Measurements from ENCODE around the gene RASGRF1. TPM values are rescaled to one million over a fixed set of nuclear protein-coding genes. Genes with fewer than 3 reads are reported as not detected.

Gene RASGRF1
- total and polyA plus RNA-seq, 2 donors (not counting 1 experiment from before 2014, with no cell fraction given): 1.0 to 9.4 TPM

- Histone ChIP-seq H3K9ac (ENCODE audit: low read length) (no peak overlapping the region), H3K4me1 (ENCODE audit: control insufficient read depth in 2 of 2, insufficient read depth in 2 of 2, low read length in 2 of 2) (peaks cover 11 to 27% of the 10 kb centered on the region in 2 donors), H3K9me3 (ENCODE audit: control extremely low read depth in 1 of 3, control insufficient read depth in 2 of 3, insufficient read depth in 1 of 3, low read length in 2 of 3) (no peaks in the 10 kb centered on the region), H3K27me3 (replicated peaks in 1 of 4; ENCODE audit: control extremely low read depth in 1 of 4, control insufficient read depth in 3 of 4, insufficient read depth in 4 of 4, low read length in 3 of 4) (no peaks in the 10 kb centered on the region), H3K4me2 (replicated peaks; ENCODE audit: low read depth, low read length, poor library complexity, severe bottlenecking) (peak overlapping the region; percentile 31), H3K36me3 (replicated peaks in 1 of 2; ENCODE audit: control extremely low read depth in 1 of 2, control insufficient read depth in 1 of 2, extremely low read depth in 1 of 2, insufficient read depth in 2 of 2, low read length in 1 of 2) (no peaks in the 10 kb centered on the region), H3K27ac (ENCODE audit: low read length in 2 of 2) (no peak overlapping the region), H4K20me1 (ENCODE audit: control insufficient read depth, insufficient read depth, low read length, poor library complexity, severe bottlenecking) (no peaks in the 10 kb centered on the region), H3K4me3 (ENCODE audit: control extremely low read depth in 1 of 5, extremely low read depth in 1 of 5, insufficient read depth in 1 of 5, low read depth in 2 of 5, low read length in 4 of 5) (no peak overlapping the region), H2AFZ (ENCODE audit: insufficient read depth, low read depth, low read length, poor library complexity, severe bottlenecking) (no peak overlapping the region), H3K79me2 (ENCODE audit: control insufficient read depth, insufficient read depth, low read length) (no peaks in the 10 kb centered on the region)
- TF ChIP-seq CTCF (IDR thresholded peaks at IDR 0.05) (no peak), EZH2 (IDR thresholded peaks at IDR 0.05; ENCODE audit: borderline replicate concordance, insufficient read depth, low read depth, low read length, poor library complexity, severe bottlenecking) (no peak)
- DNase-seq: no peak
- POLR2A ChIA-PET: no interaction called here
- Mint-ChIP-seq H3K27me3 (no peaks in the 10 kb centered on the region), H3K4me1 (peaks cover 32% of the 10 kb centered on the region), H3K4me3 (peak overlapping the region; percentile 75), H3K9me3 (ENCODE audit: insufficient read depth) (no peaks in the 10 kb centered on the region), H3K27ac (peak overlapping the region; percentile 54)
- CTCF ChIA-PET: interaction anchor here (1.2 to 2.9 kb wide), 5 partner anchors 9 to 106 kb away, joined by 3 to 14 read pairs (median 5); no protein-coding TSS in a partner anchor
- 82% methylated on average over 9 of the region's 10 CpGs for WGBS (ENCODE audit: insufficient coverage)
- intact Hi-C loops (cut with micrococcal nuclease): no loop called here
- peak; percentile 28 for ATAC-seq (ENCODE audit: low read depth)
Observed at GRCh38 chr15:79016527-79017170, 73.9 kb downstream of the RASGRF1 start.

- Mint-ChIP-seq H3K9me3 (ENCODE audit: insufficient read depth) (no peaks in the 10 kb centered on the region), H3K4me1 (peaks cover 36% of the 10 kb centered on the region), H3K4me3 (peak overlapping the region; percentile 75), H3K27ac (peak overlapping the region; percentile 68), H3K27me3 (no peaks in the 10 kb centered on the region)
- no peak for TF ChIP-seq EZH2 (IDR thresholded peaks at IDR 0.05; ENCODE audit: borderline replicate concordance, insufficient read depth, low read depth, low read length, poor library complexity, severe bottlenecking)
- Histone ChIP-seq H3K36me3 (replicated peaks in 1 of 2; ENCODE audit: control extremely low read depth in 1 of 2, control insufficient read depth in 1 of 2, extremely low read depth in 1 of 2, insufficient read depth in 2 of 2, low read length in 1 of 2) (no peaks in the 10 kb centered on the region), H3K27ac (ENCODE audit: low read length in 2 of 2) (no peak overlapping the region), H3K27me3 (replicated peaks in 1 of 4; ENCODE audit: control extremely low read depth in 1 of 4, control insufficient read depth in 3 of 4, insufficient read depth in 4 of 4, low read length in 3 of 4) (no peaks in the 10 kb centered on the region), H3K79me2 (ENCODE audit: control insufficient read depth, insufficient read depth, low read length) (no peaks in the 10 kb centered on the region), H3K4me3 (ENCODE audit: control extremely low read depth in 1 of 5, extremely low read depth in 1 of 5, insufficient read depth in 1 of 5, low read depth in 2 of 5, low read length in 4 of 5) (no peak overlapping the region), H3K9ac (ENCODE audit: low read length) (no peak overlapping the region), H2AFZ (ENCODE audit: insufficient read depth, low read depth, low read length, poor library complexity, severe bottlenecking) (no peak overlapping the region), H4K20me1 (ENCODE audit: control insufficient read depth, insufficient read depth, low read length, poor library complexity, severe bottlenecking) (no peaks in the 10 kb centered on the region), H3K9me3 (ENCODE audit: control extremely low read depth in 1 of 3, control insufficient read depth in 2 of 3, insufficient read depth in 1 of 3, low read length in 2 of 3) (no peaks in the 10 kb centered on the region), H3K4me2 (replicated peaks; ENCODE audit: low read depth, low read length, poor library complexity, severe bottlenecking) (peak overlapping the region; percentile 31), H3K4me1 (ENCODE audit: control insufficient read depth in 2 of 2, insufficient read depth in 2 of 2, low read length in 2 of 2) (peaks cover 11 to 28% of the 10 kb centered on the region in 2 donors)
- no peak for ATAC-seq (ENCODE audit: low read depth)
- no CpG with 5 or more reads among the region's 3 CpGs for WGBS (ENCODE audit: insufficient coverage)
- ChIA-PET POLR2A (interaction anchor here (0.6 to 1.2 kb wide), 2 partner anchors 8 to 74 kb away, joined by 3 to 8 read pairs; no protein-coding TSS in a partner anchor), CTCF (interaction anchor here (1.2 to 2.9 kb wide), 6 partner anchors 8 to 105 kb away, joined by 3 to 14 read pairs (median 4); no protein-coding TSS in a partner anchor)
- no peak for DNase-seq
- intact Hi-C loops (cut with micrococcal nuclease): no loop called here
Observed at GRCh38 chr15:79015416-79015815, 75.2 kb downstream of the RASGRF1 start.

Measured in B cell (primary cell).